ENCODE results near the gene RNF144A. TPM values are rescaled to one million over a fixed set of nuclear protein-coding genes. Genes with fewer than 3 reads are reported as not detected.

RNF144A gene
- total RNA-seq, 1 experiment from 2014 or later: 9.5 TPM

GRCh38 chr2:6906165-6906741 lies 11.0 kb upstream of the RNF144A start:
- Histone ChIP-seq H3K4me3 (ENCODE audit: low read length) (no peak overlapping the region), H3K4me1 (ENCODE audit: insufficient read depth, low read length) (no peaks in the 10 kb centered on the region), H3K9me3 (ENCODE audit: low read length) (no peaks in the 10 kb centered on the region), H3K36me3 (ENCODE audit: low read depth, low read length) (no peaks in the 10 kb centered on the region), H3F3A (ENCODE audit: low read length, unreplicated experiment) (no peaks in the 10 kb centered on the region), H3K79me2 (ENCODE audit: low read length) (no peaks in the 10 kb centered on the region), H4K20me1 (ENCODE audit: low read length) (no peaks in the 10 kb centered on the region), H2AFZ (ENCODE audit: low read length) (no peak overlapping the region), H3K4me2 (ENCODE audit: low read length) (no peak overlapping the region), H3K27ac (ENCODE audit: low read length) (no peak overlapping the region), H3K27me3 (ENCODE audit: low read length) (no peaks in the 10 kb centered on the region), H3K9me2 (replicated peaks; ENCODE audit: low read length) (no peaks in the 10 kb centered on the region), H3K9ac (ENCODE audit: low read length) (no peak overlapping the region)
- POLR2A ChIA-PET (ENCODE audit: unreplicated experiment): no interaction called here
- peak; percentile 51; the same call in 1 of the 2 replicates for ATAC-seq
- intact Hi-C loops (cut with micrococcal nuclease): no loop called here
- no peak for DNase-seq
- CTCF ChIA-PET: interaction anchor here (1.1 kb wide), 1 partner anchor 16 kb away, joined by 7 read pairs; no protein-coding TSS in a partner anchor
- BruUV-seq (replicated peaks): no TSS peak
- no peak for TF ChIP-seq EZH2phosphoT487 (IDR thresholded peaks at IDR 0.05; ENCODE audit: borderline replicate concordance, low read length)
- TF ChIP-seq EZH2 (IDR thresholded peaks at IDR 0.05; ENCODE audit: low read length, unreplicated experiment): no peak
- TF ChIP-seq, protein P1, sequence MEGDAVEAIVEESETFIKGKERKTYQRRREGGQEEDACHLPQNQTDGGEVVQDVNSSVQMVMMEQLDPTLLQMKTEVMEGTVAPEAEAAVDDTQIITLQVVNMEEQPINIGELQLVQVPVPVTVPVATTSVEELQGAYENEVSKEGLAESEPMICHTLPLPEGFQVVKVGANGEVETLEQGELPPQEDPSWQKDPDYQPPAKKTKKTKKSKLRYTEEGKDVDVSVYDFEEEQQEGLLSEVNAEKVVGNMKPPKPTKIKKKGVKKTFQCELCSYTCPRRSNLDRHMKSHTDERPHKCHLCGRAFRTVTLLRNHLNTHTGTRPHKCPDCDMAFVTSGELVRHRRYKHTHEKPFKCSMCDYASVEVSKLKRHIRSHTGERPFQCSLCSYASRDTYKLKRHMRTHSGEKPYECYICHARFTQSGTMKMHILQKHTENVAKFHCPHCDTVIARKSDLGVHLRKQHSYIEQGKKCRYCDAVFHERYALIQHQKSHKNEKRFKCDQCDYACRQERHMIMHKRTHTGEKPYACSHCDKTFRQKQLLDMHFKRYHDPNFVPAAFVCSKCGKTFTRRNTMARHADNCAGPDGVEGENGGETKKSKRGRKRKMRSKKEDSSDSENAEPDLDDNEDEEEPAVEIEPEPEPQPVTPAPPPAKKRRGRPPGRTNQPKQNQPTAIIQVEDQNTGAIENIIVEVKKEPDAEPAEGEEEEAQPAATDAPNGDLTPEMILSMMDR (conservative IDR thresholded peaks at IDR 0.05; ENCODE audit: low read depth, low read length): no peak

GRCh38 chr2:6908291-6908690 lies 8.9 kb upstream of the RNF144A start:
- Histone ChIP-seq H3K4me2 (ENCODE audit: low read length) (no peak overlapping the region), H3K9ac (ENCODE audit: low read length) (no peak overlapping the region), H3K27me3 (ENCODE audit: low read length) (no peaks in the 10 kb centered on the region), H3F3A (ENCODE audit: low read length, unreplicated experiment) (no peaks in the 10 kb centered on the region), H3K9me3 (ENCODE audit: low read length) (no peaks in the 10 kb centered on the region), H2AFZ (ENCODE audit: low read length) (no peak overlapping the region), H3K4me3 (ENCODE audit: low read length) (no peak overlapping the region), H3K4me1 (ENCODE audit: insufficient read depth, low read length) (peaks cover 2% of the 10 kb centered on the region), H3K9me2 (replicated peaks; ENCODE audit: low read length) (no peaks in the 10 kb centered on the region), H4K20me1 (ENCODE audit: low read length) (no peaks in the 10 kb centered on the region), H3K27ac (ENCODE audit: low read length) (no peak overlapping the region), H3K36me3 (ENCODE audit: low read depth, low read length) (no peaks in the 10 kb centered on the region), H3K79me2 (ENCODE audit: low read length) (no peaks in the 10 kb centered on the region)
- intact Hi-C loops (cut with micrococcal nuclease): no loop called here
- BruUV-seq (replicated peaks): no TSS peak
- ATAC-seq (no peak), DNase-seq (no peak)
- ChIA-PET POLR2A (ENCODE audit: unreplicated experiment) (no interaction called here), CTCF (no interaction called here)
- TF ChIP-seq EZH2phosphoT487 (IDR thresholded peaks at IDR 0.05; ENCODE audit: borderline replicate concordance, low read length): no peak
- TF ChIP-seq, protein P1 (conservative IDR thresholded peaks at IDR 0.05; ENCODE audit: low read depth, low read length): no peak
- TF ChIP-seq EZH2 (IDR thresholded peaks at IDR 0.05; ENCODE audit: low read length, unreplicated experiment): no peak
